OCI-LY1 (cell line): ENCODE results near the gene ELMO1.

Experiments used
- EZH2 ChIP-seq: fragments of 200-600 bp; sonication (generic), shearing (Covaris generic); IDR thresholded peaks from 2 replicates; pipeline ENCODE4 v1.8.0; 2017; ENCODE audit warnings: borderline replicate concordance, mixed run types, mild to moderate bottlenecking, antibody characterized with exemption, low read length, moderate library complexity, mixed read lengths
- TF ChIP-seq, protein P1 (sequence below): fragments of 200-600 bp; sonication (generic), shearing (Covaris generic); IDR thresholded peaks from 2 replicates; pipeline ENCODE4 v1.5.1; 2017; ENCODE audit warnings: mild to moderate bottlenecking, antibody characterized with exemption, low read length, moderate library complexity, mixed read lengths

DNA sequence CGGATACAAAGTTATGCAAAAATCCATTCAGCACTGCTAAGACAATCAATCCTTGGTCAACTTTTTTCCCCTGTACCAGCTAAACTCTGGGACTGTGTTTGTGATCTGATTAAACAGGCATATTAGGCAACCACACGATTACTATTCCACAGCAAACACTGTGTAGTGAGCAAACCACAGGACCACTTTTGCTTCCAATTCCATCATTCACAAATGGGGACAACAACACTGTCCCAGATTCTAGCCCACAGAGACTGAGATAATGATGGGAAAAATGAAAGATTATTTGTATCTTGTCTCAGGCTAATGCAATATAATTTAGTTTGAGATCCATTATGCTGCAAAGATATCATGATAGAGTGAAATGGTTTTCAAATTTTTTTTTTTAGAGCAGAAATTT, 560.7 kb downstream of the ELMO1 start:
- TF ChIP-seq, protein P1, sequence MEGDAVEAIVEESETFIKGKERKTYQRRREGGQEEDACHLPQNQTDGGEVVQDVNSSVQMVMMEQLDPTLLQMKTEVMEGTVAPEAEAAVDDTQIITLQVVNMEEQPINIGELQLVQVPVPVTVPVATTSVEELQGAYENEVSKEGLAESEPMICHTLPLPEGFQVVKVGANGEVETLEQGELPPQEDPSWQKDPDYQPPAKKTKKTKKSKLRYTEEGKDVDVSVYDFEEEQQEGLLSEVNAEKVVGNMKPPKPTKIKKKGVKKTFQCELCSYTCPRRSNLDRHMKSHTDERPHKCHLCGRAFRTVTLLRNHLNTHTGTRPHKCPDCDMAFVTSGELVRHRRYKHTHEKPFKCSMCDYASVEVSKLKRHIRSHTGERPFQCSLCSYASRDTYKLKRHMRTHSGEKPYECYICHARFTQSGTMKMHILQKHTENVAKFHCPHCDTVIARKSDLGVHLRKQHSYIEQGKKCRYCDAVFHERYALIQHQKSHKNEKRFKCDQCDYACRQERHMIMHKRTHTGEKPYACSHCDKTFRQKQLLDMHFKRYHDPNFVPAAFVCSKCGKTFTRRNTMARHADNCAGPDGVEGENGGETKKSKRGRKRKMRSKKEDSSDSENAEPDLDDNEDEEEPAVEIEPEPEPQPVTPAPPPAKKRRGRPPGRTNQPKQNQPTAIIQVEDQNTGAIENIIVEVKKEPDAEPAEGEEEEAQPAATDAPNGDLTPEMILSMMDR, result no peak
- TF ChIP-seq EZH2, result no peak
